Measurements from ENCODE around the gene KRT82.

DNA sequence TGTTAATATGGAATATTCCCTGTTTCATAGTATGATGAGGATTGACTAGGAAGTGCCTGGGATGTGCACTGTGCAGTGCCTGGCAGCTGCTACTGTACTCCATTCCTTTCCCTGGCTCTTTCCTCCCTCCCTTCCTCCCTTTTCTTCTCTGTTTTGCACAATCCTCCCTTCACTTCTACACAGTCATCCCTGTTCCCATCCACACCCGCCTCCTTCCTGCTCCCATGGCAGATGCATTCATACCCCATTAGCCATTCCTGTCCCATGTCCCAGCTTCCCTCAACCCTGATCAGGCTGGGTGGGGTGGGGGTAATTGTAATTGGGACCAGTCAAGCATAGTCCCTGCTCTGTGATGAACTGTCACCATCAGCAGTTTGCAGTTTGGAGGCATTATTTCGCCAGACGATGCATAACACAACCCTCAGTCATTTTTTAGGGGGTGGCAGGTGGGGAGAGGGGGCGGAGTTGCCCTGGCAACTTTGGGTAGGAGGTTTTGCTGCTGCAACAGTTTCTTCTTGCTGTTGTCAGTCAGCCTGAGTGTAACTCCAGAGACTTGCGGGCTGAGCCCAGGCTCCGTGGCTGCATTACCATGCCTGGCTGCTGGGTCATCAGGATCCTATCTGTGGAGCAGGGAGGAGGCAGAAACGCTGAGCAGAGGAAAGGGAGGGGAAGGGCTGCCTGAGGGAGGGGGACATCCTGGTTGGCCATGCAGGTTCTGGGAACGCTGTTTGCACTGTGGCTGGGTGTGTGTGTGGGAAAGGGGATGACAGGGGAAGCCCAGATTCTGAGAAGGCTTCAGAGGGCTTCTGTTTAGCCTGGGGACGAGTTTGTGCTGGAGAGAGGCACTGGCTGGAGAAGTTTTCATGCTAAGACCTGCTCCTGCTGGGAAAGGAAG lies 16.6 kb downstream of the KRT82 start:
- no peak for TF ChIP-seq CTCF (conservative IDR thresholded peaks at IDR 0.05; ENCODE audit: low read length)
- TF ChIP-seq EZH2phosphoT487 (IDR thresholded peaks at IDR 0.05; ENCODE audit: borderline replicate concordance, low read depth, low read length): no peak
